NCI-H2081 treated with DMSO at 0.1 percent for 48 hours (cell line): Measurements from ENCODE around the gene GSE1.

Experiments used
- DNase-seq: peaks from one replicate; lab custom pipeline; 2025; lab: John Stamatoyannopoulos, UW

GSE1 gene

GRCh38 chr16:85619101-85619891, 6.2 kb downstream of the GSE1 start:
- no peak for DNase-seq

DNA sequence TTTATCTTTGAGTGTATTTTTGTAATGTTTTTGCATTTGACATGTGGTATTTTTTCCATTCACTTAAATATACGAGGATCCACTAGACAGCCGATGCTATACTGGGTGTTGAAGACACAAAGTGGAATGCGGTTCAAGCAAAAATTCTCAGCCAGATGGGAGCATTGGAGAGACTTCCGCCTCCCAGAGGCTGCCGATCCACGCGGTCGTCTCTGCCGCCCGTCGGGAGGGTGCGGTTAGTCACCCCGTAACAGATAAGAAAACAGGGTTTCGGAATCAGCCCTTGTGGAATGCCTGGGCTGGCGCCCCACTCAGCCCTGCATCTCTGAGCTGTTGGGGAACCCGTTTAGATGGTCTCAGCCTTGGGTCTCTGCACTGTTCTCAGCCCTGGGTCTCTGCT, 7.3 kb downstream of the GSE1 start:
- DNase-seq = no peak

DNA sequence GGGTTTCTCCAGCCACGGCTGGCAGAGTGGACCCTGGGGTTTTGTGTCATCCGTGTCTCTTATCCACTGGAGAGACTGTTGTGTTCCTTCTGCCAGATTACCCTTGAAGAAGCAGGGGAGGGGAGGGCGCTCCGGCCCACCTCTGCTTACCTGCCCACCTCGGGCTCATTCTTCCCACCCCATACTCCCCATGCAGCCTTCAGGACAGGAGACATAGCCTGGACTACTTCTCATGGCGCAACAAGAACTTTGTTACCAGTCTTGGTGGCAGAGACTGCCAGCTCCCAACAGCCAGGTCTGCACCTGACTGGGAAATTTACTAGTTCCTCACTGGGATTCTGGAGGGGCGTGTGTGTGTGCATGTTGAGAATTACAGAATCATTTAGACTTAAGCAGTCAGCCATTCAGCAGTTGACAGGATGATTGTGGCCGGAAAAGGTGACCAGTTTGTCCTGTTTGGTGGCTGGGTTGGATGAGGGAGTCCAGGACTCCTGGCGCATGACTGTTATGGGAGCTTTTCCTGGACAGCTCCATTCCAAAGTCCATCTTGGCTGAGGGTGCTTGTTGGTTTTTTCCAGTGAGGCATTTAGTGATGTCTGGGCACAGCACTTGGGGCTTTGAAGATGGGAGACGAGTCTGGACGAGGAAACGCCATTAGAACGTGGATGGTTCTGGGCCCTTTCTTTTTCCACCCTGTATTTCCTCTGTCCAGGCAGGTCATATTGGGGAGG, 8.7 kb downstream of the GSE1 start:
- no peak for DNase-seq

DNA sequence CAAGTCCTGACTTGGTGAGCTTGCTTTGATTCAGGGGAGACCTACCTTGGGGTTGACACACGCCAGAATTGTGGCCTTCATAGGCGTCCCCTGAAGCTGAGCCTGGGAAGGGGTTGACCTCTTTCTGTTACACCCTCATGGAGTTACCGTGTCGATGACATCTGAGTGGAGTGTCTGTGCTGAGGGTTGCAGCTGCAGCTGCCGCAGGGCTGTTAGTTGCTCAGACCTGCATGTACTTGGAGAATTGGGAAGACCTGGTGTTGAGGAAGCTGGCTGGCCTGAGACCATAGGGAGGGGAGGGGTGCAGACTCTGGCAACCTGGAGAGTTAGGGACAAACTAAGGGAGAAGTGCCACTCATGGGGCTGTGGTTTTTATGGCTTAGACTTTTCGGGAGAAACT, 9.6 kb downstream of the GSE1 start:
- no peak for DNase-seq

DNA sequence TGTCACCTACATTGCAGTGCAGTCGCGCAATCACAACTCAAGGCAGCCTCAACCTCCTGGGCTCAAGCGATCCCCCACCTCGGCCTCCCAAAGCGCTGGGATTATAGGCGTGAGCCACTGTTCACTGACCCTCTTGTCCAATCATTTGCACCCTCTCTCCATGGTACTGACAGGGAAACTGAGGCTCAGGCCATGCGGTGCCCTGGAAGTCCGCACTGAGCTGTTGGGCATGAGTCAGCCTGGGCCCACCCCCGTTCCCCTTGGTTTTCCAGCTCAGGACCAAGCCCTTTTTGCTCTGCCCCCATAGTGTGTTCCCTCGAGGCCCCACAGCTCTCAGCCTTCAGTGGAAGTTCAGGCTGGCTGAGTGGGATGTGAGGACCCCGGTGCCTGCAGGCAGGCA, 10.1 kb downstream of the GSE1 start:
- no peak for DNase-seq

DNA sequence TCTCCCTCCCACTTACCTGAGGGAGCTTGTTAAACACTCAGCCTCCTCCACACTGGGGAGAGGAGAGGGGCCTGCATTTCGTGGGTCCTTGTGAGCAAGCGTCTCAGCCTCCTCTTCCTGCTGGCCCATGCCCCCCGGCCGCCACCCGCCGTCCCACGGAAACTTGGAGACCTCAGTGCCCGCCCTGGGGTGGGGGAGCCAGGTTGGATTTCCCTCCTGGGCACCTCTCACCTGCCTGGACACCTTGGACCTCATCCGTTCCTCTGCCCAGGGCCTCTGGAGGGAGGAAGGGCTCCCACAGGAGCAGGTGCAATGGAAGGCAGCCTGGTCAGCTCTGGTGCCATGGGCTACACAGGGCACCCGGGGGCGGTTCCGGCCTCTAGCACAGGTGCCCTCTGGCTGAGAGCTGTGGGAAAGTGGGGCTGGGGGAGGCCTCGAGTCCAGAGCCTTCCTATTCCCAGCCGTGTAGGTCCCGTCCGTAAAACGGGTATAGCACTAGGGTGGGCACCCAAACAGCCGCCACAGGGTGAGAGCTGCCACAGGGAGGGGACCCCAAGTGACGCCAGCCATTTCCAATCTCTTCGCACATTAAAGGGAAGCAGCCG, 11.0 kb downstream of the GSE1 start:
- DNase-seq = no peak

DNA sequence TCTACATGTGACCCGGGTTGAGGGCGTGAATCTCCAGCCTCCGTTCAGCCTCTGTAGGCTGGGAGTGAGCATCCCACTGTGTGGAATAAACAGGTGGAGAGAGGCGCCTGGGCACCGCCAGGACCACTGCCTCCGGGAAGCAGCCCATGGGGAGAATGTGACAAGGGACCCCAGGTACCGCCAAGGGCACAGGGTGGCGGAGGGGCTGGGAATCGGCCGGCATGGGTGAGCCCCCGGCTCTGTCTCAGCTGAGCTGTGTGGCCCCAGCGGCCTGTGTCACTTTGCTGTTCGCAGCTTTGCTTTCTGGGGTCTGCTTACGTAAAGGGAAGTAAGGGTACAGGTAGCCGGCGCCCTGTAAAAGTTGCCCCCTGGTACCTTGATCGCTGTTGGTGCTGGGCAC, 11.5 kb downstream of the GSE1 start:
- DNase-seq = no peak

GRCh38 chr16:85625053-85625452, 11.9 kb downstream of the GSE1 start:
- DNase-seq = no peak

DNA sequence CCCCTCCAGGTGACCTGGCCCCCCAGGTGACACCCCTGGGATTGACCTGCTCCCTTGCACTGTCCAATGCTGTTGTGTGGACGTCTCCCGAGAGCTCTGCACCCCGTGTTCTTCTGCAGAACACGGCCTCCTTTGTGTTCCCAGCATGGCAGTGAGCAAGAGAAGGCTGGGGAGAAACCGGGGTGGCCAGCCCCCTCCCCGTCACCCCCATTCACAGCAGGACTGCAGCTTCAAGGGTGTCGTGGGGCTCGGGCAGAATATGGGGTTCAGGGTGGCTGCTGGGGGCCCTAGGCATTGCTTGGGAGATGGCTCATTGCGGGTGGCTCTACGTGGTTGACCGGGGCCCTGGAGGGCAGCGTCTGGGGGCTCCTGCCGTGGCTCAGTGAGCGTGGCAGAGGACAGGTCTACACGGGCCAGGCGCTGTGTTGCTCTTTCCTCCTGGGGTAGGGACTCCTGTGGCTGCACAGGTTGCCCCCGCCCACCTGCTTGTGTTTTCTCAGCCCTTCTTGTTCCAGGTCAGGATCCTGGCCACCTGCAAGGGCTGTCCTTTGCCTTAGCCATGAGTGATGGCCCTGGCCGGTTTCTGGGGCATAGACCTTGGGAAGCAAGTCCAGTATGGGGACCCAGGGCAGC, 12.5 kb downstream of the GSE1 start:
- no peak for DNase-seq

- DNase-seq = peak; percentile 87
Observed at GRCh38 chr16:85626191-85626981, 13.3 kb downstream of the GSE1 start.

DNA sequence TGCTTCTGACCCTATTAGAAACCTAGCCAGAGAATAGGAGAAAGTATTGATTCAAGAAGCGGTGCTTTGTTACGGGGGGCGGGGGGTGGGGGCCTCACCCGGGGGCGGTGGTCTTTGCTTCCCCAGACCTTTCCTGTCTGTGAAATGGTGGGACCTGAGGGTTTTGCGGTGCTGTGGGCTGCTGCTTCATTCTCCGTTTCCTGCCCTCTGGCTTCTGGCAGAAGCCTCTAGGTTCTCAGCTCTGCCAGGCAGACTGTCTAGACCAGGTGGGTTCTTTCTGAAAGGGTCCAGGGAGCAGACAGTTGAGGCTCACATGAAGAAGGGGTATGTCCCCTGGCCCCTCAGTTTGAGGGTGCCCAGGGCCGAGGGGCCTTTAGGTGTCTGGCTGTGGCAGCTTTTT, 14.0 kb downstream of the GSE1 start:
- DNase-seq = no peak

DNA sequence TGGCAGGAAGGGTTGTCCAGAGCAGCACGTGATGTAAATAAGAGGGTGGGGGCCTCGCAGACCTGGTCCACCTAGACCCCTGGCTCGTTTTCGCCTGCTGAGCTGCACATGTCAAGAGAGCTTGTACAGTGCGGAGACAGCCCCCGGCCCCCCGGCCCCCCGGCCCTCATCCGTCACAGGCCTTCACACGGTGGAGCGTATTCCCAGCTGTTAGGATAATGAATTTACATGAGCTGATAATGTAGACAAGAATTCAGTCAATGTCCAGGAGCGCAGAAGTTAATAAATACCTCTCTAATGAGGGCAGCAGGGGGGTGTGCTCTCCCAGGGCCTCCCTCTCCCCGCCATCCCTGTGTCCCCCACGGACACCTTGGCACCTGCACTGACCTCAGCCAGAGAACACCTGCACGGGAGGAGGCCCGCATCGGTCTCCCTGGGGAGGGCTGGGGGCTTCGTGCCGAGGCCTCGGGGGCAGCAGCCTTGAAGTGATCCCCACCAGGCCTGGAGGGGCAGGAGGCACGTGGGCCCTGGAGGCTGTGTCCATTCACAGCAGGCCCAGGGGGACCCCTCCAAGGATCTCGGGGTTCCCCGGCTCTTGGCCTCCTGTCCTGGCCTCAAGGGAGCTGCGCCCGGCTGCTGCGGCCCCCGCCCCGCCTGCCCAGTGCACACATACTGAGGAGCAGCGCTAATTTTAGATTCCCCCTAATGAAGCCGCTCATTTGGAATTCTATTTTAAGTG, 14.6 kb downstream of the GSE1 start:
- DNase-seq = no peak

DNA sequence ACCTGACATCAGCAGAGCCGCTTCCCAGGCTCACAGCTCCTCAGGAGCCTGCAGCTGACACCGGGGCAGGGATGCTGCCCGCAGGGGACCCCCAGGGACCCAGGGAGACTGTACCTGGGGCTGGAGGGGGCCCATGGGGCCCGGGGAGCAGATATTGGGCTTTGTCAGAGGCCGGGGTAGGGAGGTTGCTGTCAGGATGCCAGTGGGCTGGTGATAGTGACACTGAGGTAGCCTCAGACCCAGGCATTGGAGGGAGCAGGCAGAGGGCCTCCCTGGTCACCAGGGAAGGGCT, 15.1 kb downstream of the GSE1 start:
- no peak for DNase-seq

DNA sequence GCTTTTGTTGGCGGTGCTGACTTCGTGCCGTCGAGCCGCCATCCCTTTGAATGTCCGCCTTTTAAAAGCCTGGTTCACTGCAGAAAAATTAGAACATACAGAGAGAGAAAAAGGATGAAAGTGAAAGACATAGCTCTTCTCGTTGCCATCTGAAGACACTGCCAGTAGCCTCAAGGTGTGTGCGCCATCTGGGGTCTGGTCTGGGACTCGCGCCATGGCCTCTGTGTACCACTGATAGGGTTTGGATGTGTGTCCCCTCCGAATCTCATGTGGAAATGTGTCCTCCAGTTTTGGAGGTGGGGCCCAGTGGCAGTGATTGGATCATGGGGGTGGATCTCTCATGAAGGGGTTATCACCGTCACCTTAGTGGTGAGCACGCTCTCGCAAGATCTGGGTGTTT, 15.5 kb downstream of the GSE1 start:
- no peak for DNase-seq

DNA sequence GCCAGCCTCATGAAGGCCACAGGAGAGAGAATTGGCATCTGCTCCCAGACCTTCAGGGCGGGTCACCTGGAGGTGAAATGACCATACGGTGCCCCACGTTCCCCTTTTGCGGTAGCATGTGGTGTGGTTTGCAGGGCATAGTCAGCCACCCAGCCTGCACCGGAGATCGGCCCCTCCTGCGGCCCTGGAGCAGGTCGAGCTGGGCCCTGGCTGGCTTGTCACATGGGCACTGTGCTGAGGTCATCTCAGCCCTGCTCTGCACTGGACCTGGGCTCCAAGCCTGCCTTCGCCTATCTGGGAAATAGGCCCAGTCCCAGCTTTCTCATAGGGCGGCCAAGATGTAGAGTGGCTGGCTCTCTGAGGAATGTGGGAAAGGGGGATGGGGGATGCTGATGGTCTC, 16.2 kb downstream of the GSE1 start:
- no peak for DNase-seq

GRCh38 chr16:85629853-85630252, 16.7 kb downstream of the GSE1 start:
- no peak for DNase-seq

DNA sequence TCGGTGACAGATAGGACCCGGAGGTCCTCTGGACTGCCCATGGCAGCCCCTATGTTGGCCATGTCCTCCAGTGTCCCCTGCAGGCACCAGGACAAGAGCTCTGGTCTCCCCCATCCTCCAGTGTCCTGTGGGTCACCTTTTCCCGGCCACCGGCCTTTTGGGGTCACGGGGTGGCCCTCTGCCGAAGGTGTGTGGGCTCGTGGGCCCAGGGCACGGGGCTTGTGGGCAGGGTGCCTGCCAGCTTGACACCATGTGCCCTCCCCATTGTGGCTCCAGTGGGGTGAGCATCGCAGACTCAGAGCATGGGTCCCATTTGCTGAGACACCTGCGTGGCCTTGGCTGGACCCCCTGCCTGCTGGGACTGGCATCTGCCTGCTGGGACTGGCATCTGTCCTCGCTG, 18.1 kb downstream of the GSE1 start:
- no peak for DNase-seq

DNA sequence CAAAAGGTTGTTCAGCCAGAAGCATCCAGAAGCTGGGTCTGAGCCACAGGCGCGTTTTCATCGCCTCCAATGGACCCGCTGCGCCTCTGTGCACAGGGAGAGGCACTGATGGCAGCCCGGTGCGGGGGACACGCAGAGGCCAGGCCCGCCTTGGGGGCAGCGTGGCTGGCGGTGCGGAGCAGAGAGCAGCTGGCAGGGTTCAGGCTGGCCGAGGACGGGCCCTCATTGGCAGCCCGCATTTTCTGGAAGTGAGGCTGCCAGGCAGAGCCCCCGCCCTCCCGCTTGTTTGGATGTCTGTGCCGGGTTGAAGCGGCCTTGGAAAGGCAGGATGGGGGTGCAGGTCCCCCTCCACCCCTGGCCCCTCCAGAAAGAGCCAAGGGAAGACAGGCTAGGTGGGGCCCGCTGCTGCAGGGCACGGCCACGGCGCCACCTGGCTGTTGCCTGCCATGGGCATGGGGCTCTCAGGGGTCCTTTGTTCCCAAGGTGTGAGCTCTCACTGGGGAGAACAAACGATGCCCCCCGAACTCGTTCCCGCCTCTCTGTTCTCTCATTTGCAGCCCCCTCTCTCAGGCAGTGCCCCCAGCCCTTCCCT, 18.8 kb downstream of the GSE1 start:
- no peak for DNase-seq

DNA sequence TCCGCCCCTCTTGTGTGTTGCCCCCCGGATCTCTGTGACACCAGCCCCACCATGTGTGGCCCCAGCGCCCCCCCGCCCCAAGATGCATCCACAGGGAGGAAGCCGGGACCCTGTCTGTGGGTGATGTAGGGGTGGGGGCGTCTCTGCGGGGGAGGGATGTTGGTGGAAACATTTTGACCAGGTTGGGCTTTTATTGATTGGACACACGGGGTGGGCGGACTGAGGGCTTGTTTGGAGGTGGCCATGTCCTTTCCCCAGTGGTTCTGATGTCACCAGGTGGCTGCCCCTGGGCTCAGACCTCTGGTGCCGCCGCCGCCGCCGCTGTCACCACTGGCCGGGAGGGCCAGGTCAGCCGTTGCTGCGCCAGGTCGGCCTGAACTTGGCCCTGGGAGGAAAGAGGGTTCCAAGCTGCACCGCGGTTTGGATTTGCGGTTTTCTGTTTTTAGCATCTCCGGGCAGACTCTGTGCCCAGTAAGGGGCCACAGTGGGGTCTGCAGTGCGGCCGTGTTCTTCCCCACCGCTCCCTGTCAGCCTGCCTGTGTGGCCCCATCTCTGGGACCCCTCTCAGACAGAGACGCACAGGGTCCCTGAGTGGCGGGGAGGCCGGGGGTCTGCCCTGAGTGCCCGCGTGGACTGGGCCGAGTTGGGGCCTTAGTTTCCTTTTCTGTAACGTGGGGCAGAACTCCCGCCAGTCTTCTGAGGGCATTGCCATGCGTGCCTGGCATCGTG, 19.8 kb downstream of the GSE1 start:
- DNase-seq = no peak

DNA sequence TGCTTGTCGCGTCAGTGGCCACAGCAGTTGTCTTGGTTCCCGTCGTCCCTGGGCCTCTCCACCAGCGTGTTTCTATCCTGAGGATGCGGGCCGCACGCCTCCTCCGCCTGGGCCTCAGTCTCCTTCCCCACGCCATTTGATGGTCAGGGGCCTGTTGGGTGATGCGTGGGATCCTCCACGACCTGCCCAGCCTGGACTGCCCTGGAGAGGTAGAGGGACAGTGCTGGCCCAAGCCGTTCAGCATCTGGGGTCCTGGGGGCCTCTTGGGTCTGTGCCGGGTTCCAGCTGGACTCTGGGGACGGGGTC, 20.3 kb downstream of the GSE1 start:
- no peak for DNase-seq

GRCh38 chr16:85633888-85634287, 20.8 kb downstream of the GSE1 start:
- no peak for DNase-seq
